ENCODE measurements around the gene PPM1L.

DNA sequence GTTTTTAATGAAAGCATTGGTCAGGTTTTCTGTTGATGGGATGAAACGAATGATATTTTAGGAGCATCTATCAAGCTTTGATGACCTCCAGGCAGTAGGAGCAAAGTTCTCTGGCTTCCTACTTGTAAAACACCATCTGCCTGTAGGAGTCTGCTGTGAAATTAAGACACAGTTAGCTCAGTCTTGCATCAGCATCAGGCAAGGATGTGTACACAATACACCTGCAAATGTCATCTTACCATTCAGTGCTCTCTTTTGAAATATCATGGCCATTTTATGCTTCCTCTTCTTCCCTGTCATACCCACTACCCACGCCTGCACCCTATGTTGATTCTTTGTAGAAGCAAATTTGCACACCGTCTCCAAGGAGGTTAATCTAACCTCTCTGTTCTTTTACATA lies 310.9 kb downstream of the PPM1L start:
- TF ChIP-seq, protein P1, sequence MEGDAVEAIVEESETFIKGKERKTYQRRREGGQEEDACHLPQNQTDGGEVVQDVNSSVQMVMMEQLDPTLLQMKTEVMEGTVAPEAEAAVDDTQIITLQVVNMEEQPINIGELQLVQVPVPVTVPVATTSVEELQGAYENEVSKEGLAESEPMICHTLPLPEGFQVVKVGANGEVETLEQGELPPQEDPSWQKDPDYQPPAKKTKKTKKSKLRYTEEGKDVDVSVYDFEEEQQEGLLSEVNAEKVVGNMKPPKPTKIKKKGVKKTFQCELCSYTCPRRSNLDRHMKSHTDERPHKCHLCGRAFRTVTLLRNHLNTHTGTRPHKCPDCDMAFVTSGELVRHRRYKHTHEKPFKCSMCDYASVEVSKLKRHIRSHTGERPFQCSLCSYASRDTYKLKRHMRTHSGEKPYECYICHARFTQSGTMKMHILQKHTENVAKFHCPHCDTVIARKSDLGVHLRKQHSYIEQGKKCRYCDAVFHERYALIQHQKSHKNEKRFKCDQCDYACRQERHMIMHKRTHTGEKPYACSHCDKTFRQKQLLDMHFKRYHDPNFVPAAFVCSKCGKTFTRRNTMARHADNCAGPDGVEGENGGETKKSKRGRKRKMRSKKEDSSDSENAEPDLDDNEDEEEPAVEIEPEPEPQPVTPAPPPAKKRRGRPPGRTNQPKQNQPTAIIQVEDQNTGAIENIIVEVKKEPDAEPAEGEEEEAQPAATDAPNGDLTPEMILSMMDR (optimal IDR thresholded peaks at IDR 0.05 in 1 of 3, IDR thresholded peaks at IDR 0.05 in 1 of 3, conservative IDR thresholded peaks at IDR 0.05 in 1 of 3; ENCODE audit: extremely low read depth in 1 of 3, insufficient read depth in 2 of 3, low read length in 3 of 3), result no peak
- TF ChIP-seq EZH2 (IDR thresholded peaks at IDR 0.05; ENCODE audit: low read length), result no peak

All from keratinocyte (primary cell).